CD14-positive monocyte (primary cell): ENCODE data around the gene MSANTD3. TPM values are rescaled to one million over a fixed set of nuclear protein-coding genes. Genes with fewer than 3 reads are reported as not detected.
"Not testable (repeated sequence)": the region's sequence is repeated elsewhere in the genome, so short reads cannot be mapped to it uniquely, and the experiment has no call there.

Experiments used
- DNase-seq, 3 donors: peaks; one replicate each; pipeline ENCODE4 v3.0.0-alpha.2; 2011 to 2022
- H2AFZ ChIP-seq: 2 replicates; pipeline ENCODE4 v1.6.0; 2012; ENCODE audit warnings: mild to moderate bottlenecking, low read depth, low read length, inconsistent platforms; ENCODE audit not compliant: insufficient read depth, poor library complexity, severe bottlenecking
- H3K27ac ChIP-seq, 2 donors: 1 replicate in 1 of 2; 2 replicates in 1 of 2; pipeline ENCODE4 v1.5.1; 2012 to 2013; ENCODE audit warnings: low read length in 2 of 2, control low read depth in 1 of 2, inconsistent platforms in 1 of 2, low read depth in 1 of 2, mild to moderate bottlenecking in 1 of 2
- H3K27me3 ChIP-seq, 2 donors: one replicate each; pipeline versions ENCODE4 v1.6.0 to v1.6.1; 2011 to 2013; ENCODE audit warnings: low read length in 2 of 2; ENCODE audit not compliant: control insufficient read depth in 2 of 2, insufficient read depth in 2 of 2
- H3K36me3 ChIP-seq, 2 donors: replicated peaks in 1 of 2; 1 replicate in 1 of 2; 2 replicates in 1 of 2; pipeline versions ENCODE4 v1.5.1 to v1.6.1; 2012 to 2013; ENCODE audit warnings: low read length in 2 of 2, control low read depth in 1 of 2, inconsistent platforms in 1 of 2, mild to moderate bottlenecking in 1 of 2; ENCODE audit not compliant: insufficient read depth in 2 of 2, control insufficient read depth in 1 of 2
- H3K4me1 ChIP-seq, 2 donors: 1 replicate in 1 of 2; 2 replicates in 1 of 2; pipeline versions ENCODE4 v1.5.1 to v1.6.1; 2012 to 2013; ENCODE audit warnings: low read length in 2 of 2, control low read depth in 1 of 2, inconsistent platforms in 1 of 2, mild to moderate bottlenecking in 1 of 2, moderate library complexity in 1 of 2; ENCODE audit not compliant: insufficient read depth in 2 of 2, control insufficient read depth in 1 of 2
- H3K4me2 ChIP-seq: replicated peaks from 2 replicates; pipeline ENCODE3; 2012; ENCODE audit warnings: low read length, moderate library complexity, mild to moderate bottlenecking; ENCODE audit not compliant: poor library complexity, severe bottlenecking; ENCODE audit errors: extremely low read depth
- H3K4me3 ChIP-seq, 3 experiments: fragments of 200-600 bp in 1 of 3; sonication (generic) in 1 of 3; replicated peaks in 1 of 3; 1 replicate in 2 of 3; 2 replicates in 1 of 3; pipeline ENCODE4 v1.5.1; 2011 to 2013; ENCODE audit warnings: low read length in 3 of 3, mild to moderate bottlenecking in 3 of 3, control low read depth in 2 of 3, low read depth in 2 of 3, inconsistent platforms in 1 of 3, moderate library complexity in 1 of 3
- H3K79me2 ChIP-seq: 2 replicates; pipeline ENCODE4 v1.6.0; 2012; ENCODE audit warnings: mild to moderate bottlenecking, control low read depth, inconsistent platforms, low read length, moderate library complexity; ENCODE audit not compliant: insufficient read depth
- H3K9ac ChIP-seq: 2 replicates; pipeline ENCODE4 v1.6.0; 2017; ENCODE audit warnings: low read length, mild to moderate bottlenecking; ENCODE audit not compliant: insufficient read depth, poor library complexity, severe bottlenecking
- H3K9me3 ChIP-seq, 2 donors: replicated peaks in 1 of 2; 1 replicate in 1 of 2; 2 replicates in 1 of 2; pipeline versions ENCODE4 v1.5.1 to v1.6.1; 2012 to 2013; ENCODE audit warnings: low read length in 2 of 2, control low read depth in 1 of 2; ENCODE audit not compliant: control insufficient read depth in 1 of 2, insufficient read depth in 1 of 2
- H4K20me1 ChIP-seq: 2 replicates; pipeline ENCODE4 v1.6.0; 2012; ENCODE audit warnings: mild to moderate bottlenecking, low read length, control low read depth, moderate library complexity; ENCODE audit not compliant: insufficient read depth
- H3K27ac Mint-ChIP-seq, 7 donors: one replicate each; pipeline ENCODE4 v1.8.0; 2020; ENCODE audit warnings: mild to moderate bottlenecking in 7 of 7, mixed read lengths in 7 of 7, moderate library complexity in 6 of 7, inconsistent platforms in 2 of 7
- H3K27me3 Mint-ChIP-seq, 3 donors: one replicate each; pipeline ENCODE4 v1.8.0; 2021 to 2022; ENCODE audit warnings: low read depth in 3 of 3, mild to moderate bottlenecking in 3 of 3, mixed read lengths in 3 of 3, moderate library complexity in 3 of 3, inconsistent platforms in 1 of 3
- H3K36me3 Mint-ChIP-seq, 2 donors: one replicate each; pipeline ENCODE4 v1.8.0; 2020; ENCODE audit warnings: mixed read lengths in 2 of 2, inconsistent platforms in 1 of 2, mild to moderate bottlenecking in 1 of 2
- H3K4me1 Mint-ChIP-seq: one replicate; pipeline ENCODE4 v1.8.0; 2020; ENCODE audit warnings: mild to moderate bottlenecking, mixed read lengths
- H3K4me3 Mint-ChIP-seq, 2 donors: one replicate each; pipeline ENCODE4 v1.8.0; 2020; ENCODE audit warnings: mild to moderate bottlenecking in 2 of 2, mixed read lengths in 2 of 2, moderate library complexity in 1 of 2
- H3K9me3 Mint-ChIP-seq, 7 donors: one replicate each; pipeline ENCODE4 v1.8.0; 2020 to 2022; ENCODE audit warnings: mixed read lengths in 7 of 7, mild to moderate bottlenecking in 6 of 7, moderate library complexity in 6 of 7, inconsistent platforms in 2 of 7
- CTCF ChIP-seq: fragments of 200-600 bp; IDR thresholded peaks from one replicate; pipeline ENCODE4 v1.8.0; 2022; ENCODE audit warnings: antibody characterized with exemption, mild to moderate bottlenecking
- WGBS: methylation state at CpG from one replicate; pipeline ENCODE4 v1.1.5; 2013; ENCODE audit warnings: missing lambda C conversion rate; ENCODE audit not compliant: insufficient coverage; 5-methylcytosine and 5-hydroxymethylcytosine counted together
- intact Hi-C, 2 donors: fragments of 100-400 bp; cut with micrococcal nuclease; formaldehyde crosslinking; loops; one replicate each; pipeline versions ENCODE4 v1.15.0 to v1.15.1; 2023
- polyA minus RNA-seq: library from RNA; depleted of rRNA, polyadenylated mRNA; stranded (reverse); fragments of >200 nt; gene quantifications from 2 replicates; pipeline ENCODE4 v1.2.3, GENCODE V29; 2012
- polyA plus RNA-seq, 3 donors: library from polyadenylated mRNA; depleted of rRNA in 1 of 3; unstranded in 2 of 3; stranded (reverse) in 1 of 3; fragments of 300-500 nt in 2 of 3; fragments of >200 nt in 1 of 3; fragmentation: Illumina TruSeq in 2 of 3; gene quantifications; 1 replicate in 2 of 3; 2 replicates in 1 of 3; pipeline ENCODE4 v1.2.3, GENCODE V29; 2012 to 2021
- total RNA-seq, 12 experiments: library from RNA in 1 of 12; stranded (reverse) in 1 of 12; fragments of 120-200 nt in 1 of 12; gene quantifications; one replicate each; pipeline ENCODE4 v1.2.4 and lab custom pipeline; 2013 to 2026; ENCODE audit warnings: mixed read lengths in 6 of 12, inconsistent platforms in 1 of 12

Gene MSANTD3
- total RNA-seq (2013): 2.0 TPM
- polyA plus RNA-seq: 1 to 10 TPM in 2 of 3 donors, under 1 TPM in 1; 0.82 to 1.7 (median 1.1) TPM
- polyA minus RNA-seq: 1.1 and 1.8 TPM in 2 replicates
- 2.8 to 95.8 (median 4.9) reads per million in 11 experiments for total RNA-seq (lab: John Stamatoyannopoulos, UW)

GRCh38 chr9:100426530-100427365, at the start of gene MSANTD3:
MSANTD3 (plus strand) TSS chr9:100427143; CDS start chr9:100441939, 14,796 bp downstream.
- Histone ChIP-seq H3K36me3 (no peaks in the 10 kb centered on the region), H2AFZ (peak within 1 kb of the TSS; percentile 87), H3K27ac (no peak within 1 kb of the TSS), H3K27me3 (peaks cover 0 to 8% of the 10 kb centered on the region in 2 donors), H3K4me2 (peak within 1 kb of the TSS; percentile 77), H4K20me1 (no peaks in the 10 kb centered on the region), H3K9me3 (no peaks in the 10 kb centered on the region), H3K4me3 (peak within 1 kb of the TSS; percentile 52 to 98 (median 78)), H3K79me2 (no peaks in the 10 kb centered on the region), H3K4me1 (peaks cover 12 to 16% of the 10 kb centered on the region in 2 donors), H3K9ac (peak within 1 kb of the TSS; percentile 20)
- no peak for TF ChIP-seq CTCF
- peak within 1 kb of the TSS; percentile 15 to 84 (median 55) for H3K27ac Mint-ChIP-seq
- peaks cover 0 to 6% of the 10 kb centered on the region in 2 donors for H3K36me3 Mint-ChIP-seq
- intact Hi-C loops: no loop called here
- H3K9me3 Mint-ChIP-seq: peaks cover 0 to 4% (median 0%) of the 10 kb centered on the region in 7 donors
- under 1% methylated on average over 69 of the region's 80 CpGs for WGBS
- H3K4me1 Mint-ChIP-seq: peaks cover 15% of the 10 kb centered on the region
- H3K4me3 Mint-ChIP-seq: peak within 1 kb of the TSS; percentile 95 to 96
- H3K27me3 Mint-ChIP-seq: peaks cover 11 to 25% (median 14%) of the 10 kb centered on the region in 3 donors
- DNase-seq: peak; percentile 20 to 55 (median 44)

- no peak for TF ChIP-seq CTCF
- H4K20me1 ChIP-seq: no peaks in the 10 kb centered on the region
- H3K9me3 ChIP-seq: peaks cover 11 to 12% of the 10 kb centered on the region in 2 donors
- H2AFZ ChIP-seq: no peak overlapping the region
- no peak overlapping the region for H3K4me2 ChIP-seq
- no peak overlapping the region for H3K27ac Mint-ChIP-seq
- H3K9me3 Mint-ChIP-seq: peaks cover 6 to 24% (median 12%) of the 10 kb centered on the region in 7 donors
- H3K27ac ChIP-seq: no peak overlapping the region
- no peak overlapping the region for H3K4me3 Mint-ChIP-seq
- no peaks in the 10 kb centered on the region for H3K79me2 ChIP-seq
- H3K4me3 ChIP-seq: no peak overlapping the region
- H3K27me3 Mint-ChIP-seq: peaks cover 0 to 2% (median 0%) of the 10 kb centered on the region in 3 donors
- no peaks in the 10 kb centered on the region for H3K27me3 ChIP-seq
- no peak for DNase-seq
- peaks cover 5% of the 10 kb centered on the region for H3K4me1 Mint-ChIP-seq
- no peaks in the 10 kb centered on the region for H3K36me3 ChIP-seq
- H3K4me1 ChIP-seq: no peaks in the 10 kb centered on the region
- intact Hi-C loops: no loop called here
- H3K36me3 Mint-ChIP-seq: no peaks in the 10 kb centered on the region
- WGBS: no CpG with 5 or more reads among the region's 4 CpGs
- no peak overlapping the region for H3K9ac ChIP-seq
These were observed 47.1 kb upstream of the MSANTD3 start for GRCh38 chr9:100379862-100380261.

GRCh38 chr9:100392989-100393388, 34.0 kb upstream of the MSANTD3 start:
- H3K4me1 Mint-ChIP-seq: peaks cover 18% of the 10 kb centered on the region
- H3K27me3 Mint-ChIP-seq, H3K36me3 Mint-ChIP-seq, H3K4me3 Mint-ChIP-seq, H3K36me3 ChIP-seq, H3K79me2 ChIP-seq, H2AFZ ChIP-seq, H3K27ac ChIP-seq, H3K4me3 ChIP-seq, H3K27ac Mint-ChIP-seq, H3K27me3 ChIP-seq, H4K20me1 ChIP-seq, DNase-seq, H3K9me3 ChIP-seq, H3K9ac ChIP-seq, intact Hi-C loops, H3K4me2 ChIP-seq: not testable (repeated sequence)
- peaks cover 12 to 13% of the 10 kb centered on the region in 2 donors for H3K4me1 ChIP-seq
- 100% methylated on average over 17 of the region's 21 CpGs for WGBS
- H3K9me3 Mint-ChIP-seq: peaks cover 7 to 18% (median 10%) of the 10 kb centered on the region in 7 donors
